Measurements from ENCODE around the gene ADH6.
A peak's percentile ranks its signal among the peaks of the same experiment; 100 is the strongest.
"Not testable (repeated sequence)": the region's sequence is repeated elsewhere in the genome, so short reads cannot be mapped to it uniquely, and the experiment has no call there.

ADH6 gene

DNA sequence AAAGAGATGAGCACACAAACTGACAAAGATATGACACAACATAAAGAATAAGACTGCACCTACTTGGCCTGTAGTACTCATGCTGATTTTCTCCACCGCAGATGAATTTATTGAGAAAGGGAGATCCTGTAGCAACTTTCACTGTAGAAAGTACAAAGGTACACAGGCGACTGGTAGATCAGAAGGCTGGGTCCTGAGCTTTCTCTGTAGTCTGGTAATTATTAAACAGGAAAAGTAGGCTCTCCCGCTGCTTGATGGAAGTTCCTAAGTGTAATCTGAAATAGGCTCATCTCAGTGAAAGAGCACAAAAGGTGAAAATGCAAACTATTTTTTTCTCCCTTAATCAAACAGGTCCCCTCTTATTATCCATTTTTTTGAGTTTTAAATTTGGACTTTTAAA lies at the start of gene ADH6:
ADH6 (minus strand) TSS at position 175 of the 400 bp plus-strand sequence; CDS start at position 81, 94 bp downstream.
- no peak for DNase-seq (ENCODE audit: low spot score)

DNA sequence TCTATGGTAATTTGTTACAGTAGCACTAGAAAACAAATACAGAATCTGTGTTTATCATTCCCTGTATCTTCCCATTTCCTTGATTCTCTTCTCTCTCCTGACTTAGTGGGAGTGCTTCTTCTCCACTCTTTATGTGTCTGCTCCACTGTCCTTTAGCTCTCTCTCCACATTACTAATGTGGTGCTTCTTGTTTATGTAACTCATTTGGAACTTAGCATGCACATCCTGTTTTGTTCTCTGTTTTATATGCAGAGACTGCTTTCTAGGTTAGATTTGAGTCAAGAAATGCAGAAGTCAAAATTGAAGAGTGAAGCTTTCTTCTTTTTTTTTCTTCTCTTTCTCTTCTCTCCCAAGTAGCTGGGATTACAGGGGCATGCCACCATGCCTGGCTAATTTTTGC lies 45.9 kb upstream of the ADH6 start:
- no peak for DNase-seq (ENCODE audit: low spot score)

DNA sequence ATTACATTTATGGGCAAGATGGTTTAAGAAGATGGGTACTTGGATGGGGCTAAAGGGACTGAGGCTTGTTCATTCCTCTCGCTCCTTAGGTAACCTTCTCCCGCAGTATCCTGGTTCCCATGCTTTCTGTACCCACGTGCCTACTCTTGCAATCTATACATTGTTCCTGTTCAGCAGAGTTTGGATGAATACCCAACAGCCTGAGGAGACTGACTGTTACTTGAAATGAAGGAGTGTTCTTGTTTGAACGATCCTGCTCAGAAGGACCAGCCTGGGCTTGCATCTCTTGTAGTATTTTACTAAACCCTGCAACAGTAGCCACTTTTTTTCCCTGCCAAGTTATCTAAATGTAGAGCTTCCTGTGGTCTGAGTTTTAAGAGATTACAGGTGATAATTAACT lies 33.7 kb upstream of the ADH6 start:
- DNase-seq (ENCODE audit: low spot score): no peak

DNA sequence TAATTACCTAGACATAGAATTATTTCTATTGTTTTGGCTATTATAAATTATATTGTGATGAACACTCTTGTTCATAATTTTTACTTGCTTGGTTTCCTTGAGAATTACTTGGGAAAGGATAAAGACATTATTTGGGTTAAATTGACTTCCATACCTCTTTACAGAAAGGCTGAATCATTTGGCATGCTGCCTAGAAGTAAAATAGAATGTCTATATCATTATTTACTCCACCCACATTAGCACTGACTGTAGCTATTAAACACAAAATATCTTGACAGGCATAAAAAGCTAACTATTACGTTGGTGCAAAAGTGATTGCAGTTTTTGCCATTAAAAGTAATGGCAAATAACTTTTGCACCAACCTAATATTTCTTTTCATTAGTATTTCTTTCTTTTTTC lies 29.7 kb upstream of the ADH6 start:
- DNase-seq (ENCODE audit: low spot score): no peak

DNA sequence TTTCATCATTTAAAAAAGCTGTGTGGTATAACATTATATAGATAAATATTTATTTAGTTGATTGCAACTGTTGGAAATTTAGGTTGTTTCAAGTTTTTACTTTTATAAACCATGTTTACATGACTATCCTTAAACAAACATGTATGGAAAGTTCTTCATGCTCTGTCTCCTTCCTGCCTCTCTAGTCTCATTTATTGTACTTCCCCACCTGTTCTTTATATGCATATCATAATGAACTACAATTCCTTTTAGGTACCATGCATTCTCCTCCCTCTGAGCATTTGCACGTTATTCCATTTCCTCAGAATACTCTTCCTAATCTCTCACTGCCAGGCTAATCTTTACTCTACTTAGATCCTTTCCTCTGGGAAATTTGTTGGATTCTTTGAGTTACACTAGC lies 16.9 kb upstream of the ADH6 start:
- no peak for DNase-seq (ENCODE audit: low spot score)

DNA sequence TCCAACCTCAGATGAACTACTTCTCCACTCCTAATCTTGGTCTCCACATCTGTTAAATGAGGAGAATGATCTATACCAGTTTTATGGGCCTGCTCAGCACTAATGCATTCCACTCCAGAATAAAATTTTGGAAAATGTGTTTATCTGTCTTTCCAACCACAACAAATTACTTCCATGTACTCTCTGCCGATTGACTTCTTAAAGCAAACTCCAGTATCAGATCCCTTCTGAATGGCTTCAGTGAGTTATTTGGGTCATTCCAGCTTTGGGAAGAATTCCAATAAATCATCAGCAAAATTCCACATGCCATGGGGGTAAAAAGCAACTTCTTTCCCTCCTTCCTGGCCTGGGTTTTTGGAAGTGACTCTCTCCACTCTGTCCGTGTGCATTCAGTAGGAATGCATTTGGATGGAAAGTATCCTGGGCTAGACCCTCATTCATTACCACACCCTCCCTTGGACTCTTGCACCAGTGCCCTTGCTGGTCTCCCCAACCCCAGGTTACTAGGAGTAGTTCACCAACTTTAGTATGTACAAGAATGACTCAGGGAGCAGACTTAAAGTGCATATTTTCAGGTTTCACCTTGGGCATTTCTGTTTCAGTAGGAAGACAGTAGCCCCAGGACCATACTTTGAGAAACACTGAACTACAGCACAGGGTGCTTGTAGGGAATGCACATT lies 15.4 kb upstream of the ADH6 start:
- no peak for DNase-seq (ENCODE audit: low spot score)

DNA sequence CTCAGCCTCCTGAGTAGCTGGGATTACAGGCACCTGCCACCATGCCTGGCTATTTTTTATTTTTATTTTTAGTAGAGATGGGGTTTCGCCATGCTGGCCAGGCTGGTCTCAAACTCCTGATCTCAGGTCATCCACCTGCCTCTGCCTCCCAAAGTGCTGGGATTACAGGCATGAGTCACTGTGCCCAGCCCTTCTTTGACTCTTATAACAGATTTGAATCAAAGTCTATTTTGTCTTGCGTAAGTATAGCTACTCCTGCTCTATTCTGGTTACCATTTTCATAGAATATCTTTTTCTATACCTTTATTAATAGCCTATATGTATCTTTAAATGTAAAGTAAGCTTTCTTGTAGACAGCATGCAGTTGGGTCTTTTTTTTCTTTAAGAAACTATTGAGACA lies 14.4 kb upstream of the ADH6 start:
- not testable (repeated sequence) for DNase-seq (ENCODE audit: low spot score)

DNA sequence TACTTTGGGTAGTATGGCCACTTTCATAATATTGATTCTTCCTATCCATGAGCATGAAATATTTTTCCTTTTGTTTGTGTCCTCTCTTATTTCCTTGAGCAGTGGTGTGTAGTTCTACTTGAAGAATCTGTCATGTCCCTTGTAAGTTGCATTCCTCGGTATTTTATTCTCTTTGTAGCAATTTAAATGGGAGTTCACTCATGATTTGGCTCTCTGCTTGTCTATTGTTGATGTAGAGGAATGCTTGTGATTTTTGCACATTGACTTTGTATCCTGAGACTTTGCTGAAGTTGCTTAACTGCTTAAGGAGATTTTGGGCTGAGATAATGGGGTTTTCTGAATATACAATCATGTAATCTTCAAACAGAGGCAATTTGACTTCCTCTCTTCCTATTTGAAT lies 9.7 kb upstream of the ADH6 start:
- DNase-seq (ENCODE audit: low spot score): not testable (repeated sequence)

DNA sequence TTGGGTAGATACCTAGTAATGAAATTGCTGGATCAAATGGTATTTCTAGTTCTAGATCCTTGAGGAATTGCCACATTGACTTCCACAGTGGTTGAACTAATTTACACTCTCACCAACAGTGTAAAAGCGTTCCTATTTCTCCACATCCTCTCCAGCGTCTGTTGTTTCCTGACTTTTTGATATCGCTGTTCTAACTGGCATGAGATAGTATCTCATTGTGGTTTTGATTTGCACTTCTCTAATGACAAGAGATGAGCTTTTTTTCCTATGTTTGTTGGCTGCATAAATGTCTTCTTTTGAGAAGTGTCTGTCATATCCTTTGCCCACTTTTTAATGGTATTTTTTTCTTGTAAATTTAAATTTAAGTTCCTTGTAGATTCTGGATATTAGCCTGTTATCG lies 8.6 kb upstream of the ADH6 start:
- DNase-seq (ENCODE audit: low spot score): not testable (repeated sequence)

DNA sequence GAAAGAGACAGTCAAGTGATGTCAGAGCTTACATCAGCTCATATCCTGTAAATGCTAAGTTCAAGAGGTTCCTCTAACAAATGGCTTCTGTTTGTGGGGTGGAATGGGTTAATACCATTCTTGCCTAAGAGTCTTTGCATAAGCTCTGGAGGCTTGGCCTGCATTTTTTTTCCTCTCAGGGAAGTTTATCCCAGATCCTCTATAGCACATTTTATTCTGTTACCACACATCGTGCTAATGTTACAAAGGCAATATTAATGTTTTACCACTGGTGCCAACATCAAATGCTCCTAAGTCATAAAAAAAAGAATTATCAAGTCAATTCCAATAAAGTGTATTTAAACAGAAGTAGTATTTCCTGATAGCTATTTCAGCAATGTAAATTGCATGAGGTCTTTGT lies 2.9 kb upstream of the ADH6 start:
- no peak for DNase-seq (ENCODE audit: low spot score)

DNA sequence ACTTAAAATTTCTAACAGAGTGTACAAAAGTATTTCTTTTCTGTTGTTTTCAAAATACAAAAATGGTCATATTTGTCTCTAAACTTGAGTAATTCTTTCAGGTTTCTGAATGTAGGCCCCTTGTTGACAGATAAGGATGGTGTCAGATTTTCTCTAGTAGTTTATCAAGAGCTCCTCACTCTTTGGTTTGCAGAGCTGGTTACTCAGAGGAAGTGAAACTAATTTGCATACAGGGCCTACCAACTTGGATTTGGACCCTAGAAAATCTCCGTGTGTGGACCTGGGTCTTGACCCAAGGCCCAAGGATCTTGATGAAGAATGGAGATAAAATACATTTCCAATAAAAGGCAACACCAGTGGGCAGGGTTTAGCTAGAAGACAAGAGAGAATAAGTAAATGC lies 433 bp upstream of the ADH6 start:
- DNase-seq (ENCODE audit: low spot score): no peak

DNA sequence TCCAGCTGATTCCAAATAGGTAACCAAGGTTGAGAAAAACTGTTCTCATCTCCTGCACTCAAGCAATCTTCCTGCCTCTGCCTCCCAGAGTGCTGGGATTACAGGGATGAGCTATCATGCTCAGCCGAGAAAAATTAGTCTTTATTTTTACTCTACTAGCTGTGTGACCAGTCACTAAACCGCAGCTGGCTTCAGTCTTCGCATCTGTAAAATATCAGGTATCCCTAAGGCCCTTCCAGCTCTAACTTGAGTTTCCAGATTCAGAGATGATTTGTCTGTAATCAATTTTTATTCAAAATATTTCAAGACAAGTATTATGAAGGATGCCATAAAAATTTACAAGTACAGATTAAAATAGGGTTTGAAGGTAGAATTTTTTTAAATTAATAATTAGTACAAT lies 3.5 kb downstream of the ADH6 start:
- DNase-seq (ENCODE audit: low spot score): no peak

DNA sequence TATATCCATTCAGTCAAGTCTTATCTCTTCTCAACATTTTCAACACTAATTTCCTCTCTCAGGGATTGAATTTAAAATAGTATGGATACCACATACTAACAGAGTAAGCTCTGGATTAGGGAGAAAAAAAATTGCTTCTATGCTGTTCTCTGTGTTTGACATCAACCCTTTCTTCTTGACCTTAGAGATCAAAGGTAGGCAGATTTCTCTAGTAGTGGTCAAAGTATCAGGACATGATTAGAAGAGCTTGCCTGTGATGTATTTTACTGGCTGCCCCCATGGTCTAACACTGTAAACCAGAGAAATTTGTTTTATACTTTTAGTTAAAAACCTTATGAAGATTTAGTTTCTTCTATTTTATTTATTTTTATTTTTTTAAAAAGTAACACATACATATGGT lies 8.3 kb downstream of the ADH6 start:
- DNase-seq (ENCODE audit: low spot score): no peak

DNA sequence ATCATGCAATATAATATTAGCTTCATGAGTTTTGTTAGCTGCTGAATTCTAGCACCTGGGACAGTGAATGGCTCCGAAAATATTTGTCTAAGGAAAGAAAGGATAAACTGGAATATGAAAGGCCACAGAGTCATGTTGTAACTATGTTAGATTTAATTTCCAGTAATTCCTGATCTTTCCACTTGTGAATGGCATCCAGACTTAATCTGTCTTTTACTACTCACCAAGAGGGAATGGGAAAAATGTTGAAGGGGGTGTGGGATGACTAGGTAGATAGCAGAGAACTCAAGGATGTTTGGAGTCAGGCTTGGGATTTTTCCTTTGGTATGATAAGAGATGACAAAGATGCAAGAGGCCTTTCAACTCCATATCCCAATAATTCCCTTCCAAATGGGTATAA lies 9.4 kb downstream of the ADH6 start:
- no peak for DNase-seq (ENCODE audit: low spot score)

DNA sequence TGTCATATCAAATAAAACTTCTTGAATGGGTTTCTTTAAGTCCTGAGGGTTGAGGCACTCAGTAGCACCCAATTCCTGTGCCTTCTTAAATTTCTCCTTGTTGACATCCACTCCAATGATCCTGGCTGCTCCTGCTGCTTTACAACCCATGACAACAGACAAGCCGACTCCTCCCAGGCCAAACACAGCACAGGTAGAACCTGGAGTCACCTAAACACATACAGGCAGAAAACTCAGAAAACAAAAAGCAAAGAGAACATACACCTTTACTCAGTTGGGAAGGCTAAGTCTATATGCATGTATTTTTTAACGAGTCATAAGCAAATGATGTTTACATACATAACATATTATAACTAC lies 10.3 kb downstream of the ADH6 start:
- DNase-seq (ENCODE audit: low spot score): no peak

DNA sequence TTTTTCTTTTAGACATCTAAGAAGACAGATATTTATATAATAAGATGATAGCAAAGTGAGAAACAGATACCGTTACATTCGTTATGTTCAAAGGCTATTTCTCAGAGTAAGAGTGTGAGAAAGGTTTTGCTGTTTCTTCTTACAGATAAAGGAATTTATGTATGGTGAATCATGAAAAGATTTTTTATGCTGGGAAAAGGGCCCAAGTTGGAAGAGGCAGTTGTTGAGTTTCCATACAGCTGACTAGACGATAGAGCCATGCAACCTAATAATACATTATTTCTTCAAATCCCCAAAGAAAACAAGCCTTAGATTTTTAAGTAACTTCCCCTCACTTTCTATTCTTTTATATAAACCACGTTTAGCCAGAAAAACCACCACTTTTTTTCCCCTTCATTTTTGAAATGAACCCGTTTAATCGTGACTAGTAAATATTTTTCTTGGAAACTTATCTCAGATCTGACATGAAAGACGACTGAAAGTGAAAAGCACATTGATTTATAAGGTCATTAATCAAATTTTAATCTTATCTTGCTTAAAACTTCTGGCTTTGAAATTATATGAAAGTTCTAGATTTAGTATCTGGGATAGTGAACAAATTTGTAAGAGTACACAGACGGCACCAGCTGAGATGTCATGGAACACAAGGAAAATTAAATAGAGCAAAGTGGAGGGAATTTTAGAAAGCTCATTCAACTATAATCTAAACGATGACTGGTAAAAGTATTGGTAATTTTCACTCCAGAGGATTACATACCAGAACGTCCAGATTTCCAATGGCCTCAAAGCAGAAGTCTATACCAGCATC lies 10.9 kb downstream of the ADH6 start:
- DNase-seq (ENCODE audit: low spot score): no peak

DNA sequence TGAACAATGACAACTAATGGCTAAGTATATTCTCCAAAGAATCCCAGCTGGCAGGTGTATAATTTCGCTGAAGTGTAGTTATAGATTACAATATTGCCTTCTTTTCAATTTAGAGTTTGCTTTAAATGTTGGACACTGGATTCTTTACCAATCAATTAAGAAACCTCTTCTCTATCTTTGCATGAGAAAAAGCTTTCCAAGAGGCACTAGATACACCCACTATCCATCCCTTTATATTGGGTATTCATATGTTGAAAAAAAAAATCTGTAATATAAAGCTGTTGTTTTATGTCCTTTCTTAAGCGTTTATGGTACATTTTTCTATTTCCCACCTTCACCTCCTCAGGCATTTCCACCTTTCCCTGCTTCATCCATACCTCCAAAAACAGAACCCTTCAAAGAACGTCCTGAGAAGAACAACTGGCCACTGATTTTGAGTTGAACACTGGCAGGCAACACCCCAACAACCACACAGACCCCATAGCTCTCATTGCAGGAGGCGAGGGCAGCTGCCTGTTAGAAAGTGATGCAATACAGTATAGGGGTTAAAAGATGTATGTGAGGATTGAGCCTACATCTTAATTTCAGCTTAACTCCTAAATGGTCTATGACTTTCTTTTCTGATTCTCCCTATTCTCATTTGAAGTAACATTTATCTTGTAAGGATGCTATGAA lies 11.8 kb downstream of the ADH6 start:
- DNase-seq (ENCODE audit: low spot score): no peak

DNA sequence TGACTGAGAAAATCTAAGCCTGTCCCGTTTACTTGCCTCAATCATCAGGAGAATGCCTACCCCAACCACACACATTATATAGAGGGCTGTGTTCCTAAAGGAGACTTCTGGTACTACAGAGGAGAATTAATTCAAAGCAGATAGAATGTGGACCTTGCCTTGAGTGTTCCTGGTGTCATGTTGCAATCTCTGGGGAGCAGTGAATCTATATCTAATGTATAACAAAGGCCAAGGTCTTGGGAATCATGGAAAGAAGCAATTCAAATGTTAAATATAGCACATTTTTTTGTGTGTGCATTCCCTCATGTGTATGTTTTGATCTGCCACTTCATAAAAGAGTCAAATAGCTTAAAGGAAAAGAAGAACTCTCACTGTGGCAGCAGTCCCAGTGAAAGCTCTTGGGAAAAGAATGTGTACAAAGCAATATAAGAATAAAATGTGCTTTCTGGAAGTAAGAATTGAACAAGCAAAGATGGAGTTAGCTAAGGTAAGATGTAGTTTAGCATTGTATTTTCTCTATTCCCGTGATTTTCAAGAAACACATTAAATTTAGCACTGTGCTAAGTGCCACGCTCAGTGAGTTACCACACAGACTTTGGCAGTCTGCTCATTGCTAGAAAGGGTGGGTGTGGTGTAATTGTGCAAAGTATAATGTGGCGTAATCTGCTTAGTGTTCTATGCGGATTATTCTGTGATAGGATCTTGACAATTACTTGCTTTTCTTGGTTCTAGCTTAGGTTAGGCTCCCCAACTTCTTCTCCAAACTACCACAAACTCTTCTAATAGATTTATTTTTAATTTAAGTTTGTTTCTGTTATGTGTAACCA lies 13.7 kb downstream of the ADH6 start:
- peak; percentile 67 for DNase-seq (ENCODE audit: low spot score)

DNA sequence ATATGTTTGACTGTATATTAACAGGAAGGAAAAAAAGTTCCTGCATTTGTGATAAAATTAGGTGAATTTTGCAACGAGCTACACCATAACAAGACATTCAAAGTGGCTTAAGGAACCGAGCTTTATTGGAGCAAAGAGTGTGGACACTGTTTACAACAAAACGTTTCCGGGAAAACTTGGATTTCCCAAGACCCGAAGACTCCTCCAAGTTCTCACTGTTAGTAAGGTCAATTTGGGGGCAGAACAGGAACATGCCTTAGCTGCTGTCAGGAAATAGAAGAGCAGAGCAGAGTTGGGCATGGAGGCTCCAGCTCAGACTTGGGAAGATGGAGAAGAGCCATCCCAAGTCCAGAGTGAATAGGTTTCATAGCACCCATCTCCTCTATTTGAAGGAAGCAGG lies 16.5 kb downstream of the ADH6 start:
- no peak for DNase-seq (ENCODE audit: low spot score)

DNA sequence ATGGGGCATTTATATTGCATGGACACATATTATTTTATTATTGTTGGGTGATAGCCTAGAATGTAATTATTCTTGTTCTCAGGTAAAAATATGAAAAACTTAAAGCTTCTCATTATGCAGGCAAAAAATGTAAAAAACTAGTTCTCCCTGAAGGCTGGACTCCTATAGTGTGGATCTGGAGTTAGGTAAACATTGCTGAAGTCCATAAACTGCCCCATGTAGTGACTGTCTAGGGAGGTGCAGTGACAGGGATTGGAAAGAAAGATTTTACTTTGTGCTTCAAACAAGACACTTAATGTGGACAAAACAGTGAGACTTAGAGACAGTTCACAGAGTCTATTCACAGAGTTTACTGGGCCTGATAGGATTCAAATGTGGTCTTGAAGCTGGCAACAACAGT lies 17.0 kb downstream of the ADH6 start:
- no peak for DNase-seq (ENCODE audit: low spot score)

DNA sequence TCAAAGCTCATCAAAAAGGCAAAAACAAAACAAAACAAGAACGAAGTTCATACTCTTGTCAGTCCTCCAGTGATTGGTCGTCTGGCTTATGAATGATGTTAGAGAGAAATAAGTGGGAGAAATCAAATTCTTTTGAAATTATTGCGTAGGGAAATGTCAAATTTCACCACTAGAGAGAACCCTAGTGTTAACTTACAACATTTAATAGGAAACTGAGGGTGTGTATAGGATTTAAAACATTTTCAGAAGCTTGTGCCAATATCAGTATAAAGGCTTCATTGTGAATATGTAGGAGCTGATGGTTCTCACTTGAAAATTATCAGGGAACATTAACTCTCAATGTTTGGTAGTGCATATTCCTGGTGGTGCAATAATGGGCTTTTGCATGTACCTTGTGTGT lies 17.4 kb downstream of the ADH6 start:
- no peak for DNase-seq (ENCODE audit: low spot score)

DNA sequence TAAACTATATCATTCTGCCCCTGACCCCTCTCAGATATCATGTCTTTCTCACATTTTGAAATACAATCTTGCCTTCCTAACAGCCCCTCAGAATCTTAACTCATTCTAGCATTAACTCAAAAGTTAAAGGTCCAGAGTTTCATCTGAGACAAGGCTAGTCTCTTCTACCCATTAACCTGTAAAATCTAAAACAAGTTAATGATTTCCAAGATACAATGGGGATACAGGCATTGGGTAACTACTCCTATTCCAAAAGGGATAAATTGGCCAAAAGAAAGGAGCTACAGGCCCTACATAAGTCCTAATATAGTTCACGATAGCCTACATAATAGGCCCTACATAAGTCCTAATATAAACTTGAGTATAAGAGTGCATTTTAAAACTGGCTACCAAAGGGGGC lies 18.9 kb downstream of the ADH6 start:
- DNase-seq (ENCODE audit: low spot score): no peak

Measured in D341Med (cell line).